ENCODE data around the gene PCSK2.

- TF ChIP-seq CTCF (IDR thresholded peaks at IDR 0.05), result no peak
- no peak for TF ChIP-seq POLR2AphosphoS5 (IDR thresholded peaks at IDR 0.05)
Observed at GRCh38 chr20:17276101-17276500, 49.3 kb downstream of the PCSK2 start.
